T-helper 17 cell (primary cell): ENCODE data around the gene PTPRG. TPM values are rescaled to one million over a fixed set of nuclear protein-coding genes. Genes with fewer than 3 reads are reported as not detected.

Experiments used
- ATAC-seq: fragments of 150-1000 bp; cut with Tn5 transposase; 2 replicates; pipeline ENCODE4 v1.10.0; 2021; ENCODE audit warnings: mild to moderate bottlenecking, moderate library complexity
- DNase-seq, 3 donors: peaks; one replicate each; pipeline versions ENCODE4 v3.0.0 to v3.0.0-alpha.2; 2020 to 2021
- H3K9me3 ChIP-seq: one replicate; pipeline ENCODE4 v1.7.0; 2013; ENCODE audit warnings: low read length, mild to moderate bottlenecking; ENCODE audit not compliant: control insufficient read depth, poor library complexity, severe bottlenecking
- H3K27ac Mint-ChIP-seq: one replicate; pipeline ENCODE4 v1.8.0; 2022; ENCODE audit warnings: mild to moderate bottlenecking, moderate library complexity, mixed read lengths
- H3K27me3 Mint-ChIP-seq: one replicate; pipeline ENCODE4 v1.8.0; 2022; ENCODE audit warnings: mixed read lengths
- H3K36me3 Mint-ChIP-seq: one replicate; pipeline ENCODE4 v1.8.0; 2022; ENCODE audit warnings: low read depth, mixed read lengths
- H3K4me1 Mint-ChIP-seq: one replicate; pipeline ENCODE4 v1.8.0; 2022; ENCODE audit warnings: mild to moderate bottlenecking, mixed read lengths
- H3K4me3 Mint-ChIP-seq: one replicate; pipeline ENCODE4 v1.8.0; 2022; ENCODE audit warnings: mild to moderate bottlenecking, moderate library complexity, mixed read lengths
- total RNA-seq, 4 donors: library from RNA in 2 of 4; stranded (reverse) in 2 of 4; gene quantifications; one replicate each; pipeline ENCODE4 v1.2.3 and lab custom pipeline; 2022 to 2026

The PTPRG gene
- total RNA-seq, 2 donors from 2014 or later = 0.02 TPM; not detected in 1

GRCh38 chr3:62044874-62045411 is 483.6 kb downstream of the PTPRG start:
- Mint-ChIP-seq H3K27me3 (peaks cover 6% of the 10 kb centered on the region), H3K4me3 (no peak overlapping the region), H3K27ac (no peak overlapping the region), H3K36me3 (no peaks in the 10 kb centered on the region), H3K4me1 (no peaks in the 10 kb centered on the region)
- DNase-seq = no peak
- no peaks in the 10 kb centered on the region for H3K9me3 ChIP-seq
- no peak for ATAC-seq

GRCh38 chr3:62046326-62046725 is 485.0 kb downstream of the PTPRG start:
- no peak for ATAC-seq
- Mint-ChIP-seq H3K4me3 (no peak overlapping the region), H3K27me3 (peaks cover 6% of the 10 kb centered on the region)

GRCh38 chr3:62048577-62048976 is 487.2 kb downstream of the PTPRG start:
- Mint-ChIP-seq H3K4me1 (no peaks in the 10 kb centered on the region), H3K27me3 (peaks cover 6% of the 10 kb centered on the region), H3K4me3 (peak overlapping the region; percentile 13), H3K27ac (no peak overlapping the region), H3K36me3 (no peaks in the 10 kb centered on the region)
- H3K9me3 ChIP-seq = no peaks in the 10 kb centered on the region
- no peak for ATAC-seq
- DNase-seq = no peak

More at GRCh38 chr3:62046326-62046725, 485.0 kb downstream of the PTPRG start:
- no peaks in the 10 kb centered on the region for H3K9me3 ChIP-seq
- Mint-ChIP-seq H3K27ac (no peak overlapping the region), H3K36me3 (no peaks in the 10 kb centered on the region), H3K4me1 (no peaks in the 10 kb centered on the region)
- no peak for DNase-seq

- no peaks in the 10 kb centered on the region for H3K36me3 Mint-ChIP-seq
- H3K27me3 Mint-ChIP-seq = peaks cover 6% of the 10 kb centered on the region
- no peak for ATAC-seq
Observed at GRCh38 chr3:62049033-62049432, 487.7 kb downstream of the PTPRG start.

GRCh38 chr3:62051506-62051905 is 490.1 kb downstream of the PTPRG start:
- ATAC-seq (no peak), DNase-seq (no peak)
- Mint-ChIP-seq H3K27me3 (peaks cover 6% of the 10 kb centered on the region), H3K36me3 (no peaks in the 10 kb centered on the region), H3K4me3 (no peak overlapping the region), H3K4me1 (no peaks in the 10 kb centered on the region), H3K27ac (no peak overlapping the region)
- H3K9me3 ChIP-seq = no peaks in the 10 kb centered on the region

More at GRCh38 chr3:62049033-62049432, 487.7 kb downstream of the PTPRG start:
- H3K9me3 ChIP-seq = no peaks in the 10 kb centered on the region
- Mint-ChIP-seq H3K27ac (no peak overlapping the region), H3K4me1 (no peaks in the 10 kb centered on the region), H3K4me3 (peak overlapping the region; percentile 13)
- DNase-seq = no peak

- no peaks in the 10 kb centered on the region for H3K9me3 ChIP-seq
- Mint-ChIP-seq H3K27ac (no peak overlapping the region), H3K36me3 (no peaks in the 10 kb centered on the region), H3K27me3 (peaks cover 6% of the 10 kb centered on the region), H3K4me3 (no peak overlapping the region), H3K4me1 (no peaks in the 10 kb centered on the region)
- ATAC-seq (no peak), DNase-seq (no peak)
Observed at GRCh38 chr3:62052331-62052730, 491.0 kb downstream of the PTPRG start.

- Mint-ChIP-seq H3K4me1 (no peaks in the 10 kb centered on the region), H3K27ac (no peak overlapping the region), H3K4me3 (no peak overlapping the region), H3K36me3 (no peaks in the 10 kb centered on the region), H3K27me3 (no peaks in the 10 kb centered on the region)
- no peaks in the 10 kb centered on the region for H3K9me3 ChIP-seq
- DNase-seq = no peak
- no peak for ATAC-seq
Observed at GRCh38 chr3:62056658-62057057, 495.3 kb downstream of the PTPRG start.

- H3K4me1 Mint-ChIP-seq = no peaks in the 10 kb centered on the region
- no peaks in the 10 kb centered on the region for H3K36me3 Mint-ChIP-seq
- H3K27ac Mint-ChIP-seq = no peak overlapping the region
- DNase-seq (no peak), ATAC-seq (no peak)
- H3K9me3 ChIP-seq = no peaks in the 10 kb centered on the region
- H3K27me3 Mint-ChIP-seq = no peaks in the 10 kb centered on the region
- no peak overlapping the region for H3K4me3 Mint-ChIP-seq
Observed at GRCh38 chr3:62057339-62058047, 496.1 kb downstream of the PTPRG start.

- Mint-ChIP-seq H3K4me1 (no peaks in the 10 kb centered on the region), H3K27me3 (no peaks in the 10 kb centered on the region), H3K36me3 (no peaks in the 10 kb centered on the region), H3K27ac (no peak overlapping the region), H3K4me3 (no peak overlapping the region)
- no peaks in the 10 kb centered on the region for H3K9me3 ChIP-seq
- ATAC-seq = no peak
- DNase-seq = no peak
Observed at GRCh38 chr3:62065985-62066693, 504.8 kb downstream of the PTPRG start.

- no peaks in the 10 kb centered on the region for H3K27me3 Mint-ChIP-seq
- no peak overlapping the region for H3K4me3 Mint-ChIP-seq
- H3K27ac Mint-ChIP-seq = no peak overlapping the region
- no peak for DNase-seq
- H3K9me3 ChIP-seq = no peaks in the 10 kb centered on the region
- H3K36me3 Mint-ChIP-seq = no peaks in the 10 kb centered on the region
- no peaks in the 10 kb centered on the region for H3K4me1 Mint-ChIP-seq
- no peak for ATAC-seq
Observed at GRCh38 chr3:62068337-62068736, 507.0 kb downstream of the PTPRG start.

GRCh38 chr3:62070891-62071290 is 509.5 kb downstream of the PTPRG start:
- Mint-ChIP-seq H3K4me3 (no peak overlapping the region), H3K36me3 (no peaks in the 10 kb centered on the region), H3K4me1 (no peaks in the 10 kb centered on the region), H3K27me3 (no peaks in the 10 kb centered on the region), H3K27ac (no peak overlapping the region)
- no peaks in the 10 kb centered on the region for H3K9me3 ChIP-seq
- DNase-seq (no peak), ATAC-seq (no peak)

GRCh38 chr3:62073038-62073437 is 511.7 kb downstream of the PTPRG start:
- H3K4me1 Mint-ChIP-seq = no peaks in the 10 kb centered on the region
- ATAC-seq = no peak
- no peak overlapping the region for H3K4me3 Mint-ChIP-seq

GRCh38 chr3:62084558-62084957 is 523.2 kb downstream of the PTPRG start:
- Mint-ChIP-seq H3K36me3 (no peaks in the 10 kb centered on the region), H3K4me1 (no peaks in the 10 kb centered on the region), H3K27me3 (no peaks in the 10 kb centered on the region), H3K4me3 (no peak overlapping the region), H3K27ac (no peak overlapping the region)
- DNase-seq (no peak), ATAC-seq (no peak)
- H3K9me3 ChIP-seq = no peaks in the 10 kb centered on the region

More at GRCh38 chr3:62073038-62073437, 511.7 kb downstream of the PTPRG start:
- H3K27me3 Mint-ChIP-seq = no peaks in the 10 kb centered on the region
- no peaks in the 10 kb centered on the region for H3K36me3 Mint-ChIP-seq
- no peaks in the 10 kb centered on the region for H3K9me3 ChIP-seq
- DNase-seq = no peak
- no peak overlapping the region for H3K27ac Mint-ChIP-seq
